GM18517 (cell line): ENCODE results near the gene NOLC1.
A peak's percentile ranks its signal among the peaks of the same experiment; 100 is the strongest.

Experiments used
- ATAC-seq: cut with Tn5 transposase; IDR thresholded peaks from one replicate; pipeline ENCODE4 v1.9.1; 2021; ENCODE audit warnings: mild to moderate bottlenecking, moderate library complexity; ENCODE audit not compliant: unreplicated experiment

NOLC1 gene

GRCh38 chr10:102151774-102152544 is at the start of gene NOLC1:
NOLC1 (plus strand) TSS chr10:102152389; CDS start chr10:102152411, 22 bp downstream.
- ATAC-seq = peak; percentile 89

DNA sequence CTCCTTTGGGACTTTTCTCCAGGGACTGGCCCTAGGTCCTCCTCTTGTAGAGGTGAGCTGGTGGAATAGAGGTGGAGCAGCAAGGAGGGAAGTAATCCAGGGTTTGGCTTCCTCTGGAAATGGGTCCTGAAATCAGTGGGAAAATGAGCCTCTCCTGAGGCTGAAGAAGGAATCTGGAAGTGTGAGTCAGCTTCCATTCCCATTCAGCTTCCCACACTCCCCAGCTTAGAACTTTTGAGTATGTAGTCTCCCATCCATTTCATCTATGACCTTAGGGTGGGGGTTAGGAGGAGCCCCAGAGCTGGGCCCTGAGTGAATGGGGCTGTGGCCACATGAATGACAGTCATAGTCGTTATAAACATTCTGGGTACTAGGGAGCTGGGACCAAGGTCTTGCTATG is 49.8 kb upstream of the NOLC1 start:
- no peak for ATAC-seq

- ATAC-seq = no peak
Observed at GRCh38 chr10:102106998-102107397, 45.2 kb upstream of the NOLC1 start.

DNA sequence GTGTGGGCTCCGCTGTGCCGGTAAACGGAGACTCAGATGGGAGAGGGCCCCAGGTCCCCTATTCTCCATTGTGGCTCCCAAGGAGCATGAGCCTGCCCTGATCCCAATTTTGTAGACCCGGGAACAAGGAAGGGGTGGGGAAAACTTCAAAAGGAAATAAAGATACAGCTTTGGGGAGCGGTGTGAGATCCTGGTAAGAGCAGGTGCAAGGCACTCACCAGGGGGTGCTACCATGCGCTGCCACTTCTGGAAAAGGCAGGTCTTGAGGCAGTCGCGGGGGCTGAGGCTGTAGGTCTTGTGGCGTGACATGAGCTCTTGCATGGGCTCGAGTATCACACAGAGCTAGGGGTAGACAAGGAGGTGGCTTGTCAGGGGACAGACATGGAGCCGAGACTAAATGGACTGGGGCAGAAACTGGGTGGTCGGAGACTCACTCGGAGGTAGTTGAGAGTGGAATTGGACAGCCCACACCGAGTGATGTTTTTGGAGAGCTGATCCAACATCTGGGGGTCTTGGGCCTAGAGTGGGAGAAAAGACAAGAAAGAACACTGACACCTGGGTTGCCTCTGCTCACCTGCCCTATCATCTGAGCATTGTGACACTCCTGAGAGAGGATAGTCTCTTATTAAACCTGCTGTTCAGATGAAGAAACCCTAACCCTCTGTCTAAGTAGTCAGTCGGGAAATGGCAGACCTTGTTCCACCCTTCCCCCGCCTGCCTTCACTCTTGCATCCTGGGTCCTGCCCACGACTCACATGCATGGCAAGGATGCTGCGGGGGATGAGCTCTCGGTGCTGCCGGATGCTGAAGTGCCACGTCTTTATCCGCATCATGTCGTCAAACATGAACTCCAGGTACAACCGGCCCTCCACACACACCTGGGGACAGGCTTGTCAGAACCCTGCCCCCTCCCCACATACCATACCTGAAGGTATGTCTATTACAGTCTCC is 42.7 kb upstream of the NOLC1 start:
- no peak for ATAC-seq

DNA sequence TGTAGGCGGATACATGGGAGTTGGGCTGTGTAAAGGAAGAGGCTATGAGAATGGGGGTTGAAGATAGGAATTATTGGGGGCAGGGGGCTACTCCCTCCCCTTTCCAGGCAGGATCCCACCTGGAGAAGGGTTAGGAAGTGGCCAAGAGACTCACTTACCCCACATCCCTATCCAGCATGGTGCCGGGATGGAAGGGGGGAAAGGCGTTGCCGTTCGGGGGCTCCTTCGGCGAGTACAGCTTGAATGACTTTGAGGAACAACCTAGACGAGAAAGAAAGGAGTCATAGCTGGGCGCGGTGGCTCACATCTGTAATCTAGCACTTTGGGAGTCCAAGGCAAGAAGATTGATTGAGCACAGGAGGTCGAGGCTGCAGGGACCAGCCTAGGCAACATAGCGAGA is 40.9 kb upstream of the NOLC1 start:
- ATAC-seq = no peak

DNA sequence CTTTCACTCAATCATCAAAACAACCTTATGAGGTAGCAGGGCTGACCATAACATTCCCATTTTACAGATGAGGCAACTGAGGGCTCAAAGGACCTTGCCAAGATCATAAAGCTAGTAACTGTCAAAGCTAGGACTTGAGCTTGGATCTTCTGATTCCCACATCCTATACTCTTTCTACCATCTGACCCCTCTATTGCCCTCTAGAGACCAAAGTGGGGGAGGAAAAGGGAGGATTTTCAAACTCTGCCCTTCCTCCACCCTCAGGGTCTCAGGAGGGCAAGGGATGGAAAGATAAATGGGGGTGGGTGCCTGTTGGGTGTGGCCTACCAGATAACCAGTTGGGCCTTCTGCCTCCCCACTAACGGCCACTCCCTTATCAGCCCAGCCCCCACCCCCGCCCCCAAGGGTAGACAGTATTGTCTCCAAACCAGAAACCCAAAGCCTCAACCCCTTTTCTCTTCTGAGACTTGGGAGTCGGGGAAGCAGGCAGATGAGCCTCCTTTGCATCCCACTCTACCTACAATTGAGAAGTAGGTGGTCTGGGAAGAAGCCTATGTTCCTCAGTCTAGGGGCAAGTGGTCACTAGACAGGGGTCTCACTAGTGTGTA is 39.9 kb upstream of the NOLC1 start:
- ATAC-seq = no peak

DNA sequence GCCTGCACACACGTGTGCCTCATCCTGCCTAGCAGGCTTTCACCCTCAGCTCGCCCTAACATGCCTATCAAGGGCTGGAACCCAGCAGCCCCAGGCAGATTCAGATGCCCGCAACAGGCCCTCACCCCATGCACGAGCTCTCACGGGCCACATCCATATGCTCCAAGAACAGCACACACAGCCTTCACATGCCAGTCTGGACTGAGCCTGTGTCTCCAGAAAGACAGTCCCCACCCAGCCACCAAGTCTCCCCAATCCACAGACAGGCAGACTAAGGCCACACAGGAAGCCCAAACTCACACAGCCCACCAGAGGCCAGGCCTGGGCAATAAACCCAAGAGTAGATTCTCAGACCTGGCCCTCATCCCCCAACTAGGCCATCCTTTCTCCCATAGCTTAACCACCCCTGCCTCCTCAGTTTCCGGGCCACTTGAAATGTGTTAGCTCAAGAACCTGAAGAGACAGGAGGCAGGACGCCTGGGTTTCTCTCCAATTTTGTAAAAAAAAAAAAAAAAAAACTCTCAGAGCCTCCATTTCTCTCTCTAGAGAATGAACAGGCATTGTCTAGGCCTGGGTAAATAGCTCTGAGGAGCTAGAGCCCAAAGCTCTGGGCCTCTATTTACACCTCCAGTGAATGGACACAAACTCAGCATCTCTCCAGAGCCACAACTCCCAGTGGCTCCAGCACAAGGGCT is 38.8 kb upstream of the NOLC1 start:
- ATAC-seq = no peak

- no peak for ATAC-seq
Observed at GRCh38 chr10:102113956-102114857, 38.0 kb upstream of the NOLC1 start.

DNA sequence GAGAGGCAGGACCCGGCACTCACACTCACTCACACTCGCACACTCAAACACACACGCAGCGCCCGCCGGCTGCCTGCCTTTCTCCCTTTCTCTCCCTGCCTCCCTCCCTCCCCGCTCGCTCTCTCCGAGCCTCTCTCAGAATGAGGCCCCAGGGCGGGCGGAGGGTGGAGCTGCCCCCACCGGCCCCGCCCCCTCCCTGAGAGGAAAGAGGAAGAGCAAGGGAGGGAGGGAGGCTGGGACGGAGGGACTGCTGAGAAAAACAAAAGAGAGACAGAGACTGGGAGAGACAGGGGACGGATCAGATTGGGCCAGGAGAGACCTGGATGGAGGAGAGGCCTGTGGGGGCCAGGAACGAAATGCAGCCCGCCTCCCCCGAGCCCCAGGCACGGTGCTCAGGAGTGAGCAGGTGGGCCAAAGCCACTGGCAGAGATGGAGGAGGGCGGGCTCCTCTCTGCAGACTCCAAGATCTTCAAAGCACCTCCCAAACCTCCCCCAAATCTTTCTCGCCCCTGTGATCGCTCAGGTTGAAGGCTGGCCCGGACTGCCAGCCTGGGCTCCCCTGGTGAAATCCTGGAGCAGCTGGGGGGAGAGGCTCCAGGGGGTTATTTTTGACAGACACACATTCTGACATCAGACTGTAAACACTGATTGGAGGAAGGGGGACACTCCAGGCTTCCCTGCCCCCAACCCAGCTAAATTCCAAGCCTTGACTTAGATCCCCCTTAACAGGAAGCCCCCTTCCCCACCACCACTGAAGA is 37.1 kb upstream of the NOLC1 start:
- no peak for ATAC-seq

- no peak for ATAC-seq
Observed at GRCh38 chr10:102115775-102116174, 36.4 kb upstream of the NOLC1 start.

- no peak for ATAC-seq
Observed at GRCh38 chr10:102116656-102117055, 35.5 kb upstream of the NOLC1 start.

- ATAC-seq = no peak
Observed at GRCh38 chr10:102117391-102118159, 34.6 kb upstream of the NOLC1 start.

DNA sequence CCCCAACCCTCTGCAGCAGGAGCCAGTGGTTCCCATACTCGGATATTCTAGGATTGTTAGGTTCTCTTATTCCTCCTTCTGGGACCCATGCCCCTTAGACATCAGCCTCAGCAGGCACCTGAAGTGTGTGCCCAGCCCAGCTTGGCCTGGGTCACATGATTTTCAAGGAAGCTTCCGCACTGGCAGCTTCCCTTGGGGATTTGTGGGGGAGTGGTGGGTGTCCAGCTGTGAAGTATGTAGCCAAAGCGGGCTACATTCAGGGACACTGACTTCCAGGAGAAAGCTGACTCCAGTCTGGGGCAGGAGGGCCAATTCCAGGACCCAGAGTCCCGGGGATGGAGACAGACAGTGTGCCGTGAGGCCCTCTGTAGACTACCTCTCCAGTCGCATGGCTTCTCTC is 33.3 kb upstream of the NOLC1 start:
- no peak for ATAC-seq

DNA sequence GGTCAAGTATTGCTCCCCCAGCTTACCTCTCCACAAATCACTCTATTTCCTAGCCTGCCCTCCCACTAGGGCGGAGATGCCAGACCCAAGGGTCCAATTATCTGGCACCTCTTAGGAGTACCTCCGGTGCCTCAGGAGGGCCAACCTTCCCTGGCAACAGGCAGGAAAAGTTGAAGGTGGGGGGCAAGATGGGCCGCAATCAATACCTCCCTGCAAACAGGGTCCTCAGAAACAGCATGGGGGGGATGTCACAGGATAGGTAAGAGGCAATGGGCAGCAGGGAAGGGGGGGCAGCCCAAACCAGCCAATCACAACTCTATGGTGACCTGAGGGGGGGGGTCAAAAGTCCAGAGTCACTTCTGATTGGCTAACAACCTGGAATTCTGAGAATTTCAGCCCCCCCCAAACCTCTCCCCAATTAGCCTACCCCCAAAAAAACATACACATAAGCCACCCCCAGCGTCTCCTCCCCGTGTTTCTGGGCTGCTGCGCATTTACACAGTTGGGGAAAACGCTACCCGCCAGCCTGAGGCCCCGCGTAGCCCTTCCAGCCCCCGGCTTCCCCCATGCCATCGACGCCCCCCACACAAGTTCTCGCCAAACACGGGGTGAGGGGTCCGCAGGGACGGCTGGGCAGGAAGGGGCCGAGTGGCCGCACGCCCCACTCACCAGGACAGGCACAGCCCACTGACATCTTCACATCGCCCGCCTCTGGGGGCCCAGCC is 32.6 kb upstream of the NOLC1 start:
- no peak for ATAC-seq

GRCh38 chr10:102120142-102120990 is 31.8 kb upstream of the NOLC1 start, which contains the start of gene LDB1:
LDB1 (minus strand) TSS chr10:102120368; CDS start chr10:102120110, 258 bp downstream.
- ATAC-seq = peak; percentile 62

DNA sequence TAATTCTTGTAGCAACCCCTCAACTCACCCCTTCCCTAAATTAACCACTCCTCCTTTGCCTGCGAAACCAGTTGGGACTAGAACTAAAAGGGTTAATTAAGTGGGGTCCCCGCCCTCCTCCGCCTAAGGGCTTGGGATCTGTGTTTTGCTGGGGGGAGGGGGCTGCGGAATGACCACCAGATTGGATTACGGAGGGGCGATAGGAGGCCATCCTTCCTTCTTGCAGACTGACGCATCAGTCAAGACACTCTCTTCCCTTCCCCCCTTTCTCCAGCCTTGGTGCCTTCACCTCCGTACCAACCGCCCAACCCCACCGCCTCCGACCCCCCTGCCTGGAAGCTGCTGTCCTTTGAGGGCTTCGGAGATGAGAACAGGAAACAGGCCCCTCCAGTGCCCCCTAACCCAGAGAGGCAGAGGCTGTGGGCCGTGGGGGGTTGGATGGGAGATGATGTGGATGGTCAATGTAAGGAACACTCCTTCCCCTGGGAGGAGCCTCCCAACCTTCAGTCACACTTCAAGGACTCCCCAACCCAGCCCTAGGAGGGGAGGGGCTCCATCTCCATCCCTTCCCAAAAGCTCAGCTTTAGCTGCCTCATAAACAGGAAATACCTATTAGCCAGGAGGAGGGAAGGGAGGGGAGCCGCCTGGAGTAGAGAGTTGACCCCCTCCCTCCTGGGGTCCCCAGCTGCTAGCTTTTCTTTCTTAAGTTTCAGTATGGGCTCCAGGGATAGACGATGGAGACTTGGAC is 31.0 kb upstream of the NOLC1 start:
- ATAC-seq = no peak
